Measurements from ENCODE around the gene AUTS2. TPM values are rescaled to one million over a fixed set of nuclear protein-coding genes. Genes with fewer than 3 reads are reported as not detected.

The AUTS2 gene
- total RNA-seq, 2 donors from 2014 or later: 8.6 TPM

DNA sequence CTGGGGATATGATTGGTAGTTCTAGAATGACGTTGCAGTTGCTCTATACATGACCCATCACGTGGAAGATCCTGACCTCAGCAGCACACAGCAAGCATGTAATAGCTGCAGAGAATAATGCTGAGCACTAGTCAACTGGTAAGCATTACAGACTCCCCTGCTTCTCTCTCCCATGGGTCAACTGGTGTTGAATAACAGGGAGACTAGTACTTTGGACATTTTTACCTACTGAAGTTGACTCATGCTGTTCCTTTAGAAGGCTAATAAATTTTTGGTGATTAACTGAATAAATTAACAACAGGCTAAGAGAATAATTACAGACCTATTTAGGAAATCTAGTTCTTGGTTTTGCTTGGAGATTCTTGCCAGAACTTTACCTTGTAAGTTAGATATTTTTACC is 234.1 kb downstream of the AUTS2 start:
- TF ChIP-seq, protein P1, sequence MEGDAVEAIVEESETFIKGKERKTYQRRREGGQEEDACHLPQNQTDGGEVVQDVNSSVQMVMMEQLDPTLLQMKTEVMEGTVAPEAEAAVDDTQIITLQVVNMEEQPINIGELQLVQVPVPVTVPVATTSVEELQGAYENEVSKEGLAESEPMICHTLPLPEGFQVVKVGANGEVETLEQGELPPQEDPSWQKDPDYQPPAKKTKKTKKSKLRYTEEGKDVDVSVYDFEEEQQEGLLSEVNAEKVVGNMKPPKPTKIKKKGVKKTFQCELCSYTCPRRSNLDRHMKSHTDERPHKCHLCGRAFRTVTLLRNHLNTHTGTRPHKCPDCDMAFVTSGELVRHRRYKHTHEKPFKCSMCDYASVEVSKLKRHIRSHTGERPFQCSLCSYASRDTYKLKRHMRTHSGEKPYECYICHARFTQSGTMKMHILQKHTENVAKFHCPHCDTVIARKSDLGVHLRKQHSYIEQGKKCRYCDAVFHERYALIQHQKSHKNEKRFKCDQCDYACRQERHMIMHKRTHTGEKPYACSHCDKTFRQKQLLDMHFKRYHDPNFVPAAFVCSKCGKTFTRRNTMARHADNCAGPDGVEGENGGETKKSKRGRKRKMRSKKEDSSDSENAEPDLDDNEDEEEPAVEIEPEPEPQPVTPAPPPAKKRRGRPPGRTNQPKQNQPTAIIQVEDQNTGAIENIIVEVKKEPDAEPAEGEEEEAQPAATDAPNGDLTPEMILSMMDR (IDR thresholded peaks at IDR 0.05): no peak
- H3K36me3 ChIP-seq: no peaks in the 10 kb centered on the region

GRCh38 chr7:69833964-69834363 is 235.7 kb downstream of the AUTS2 start:
- Histone ChIP-seq H3K27me3 (no peaks in the 10 kb centered on the region), H3K9me3 (no peaks in the 10 kb centered on the region), H3K4me1 (no peaks in the 10 kb centered on the region), H3K27ac (no peak overlapping the region), H3K4me3 (no peak overlapping the region), H3K36me3 (no peaks in the 10 kb centered on the region)
- TF ChIP-seq, protein P1 (IDR thresholded peaks at IDR 0.05): no peak
- no peak for DNase-seq (ENCODE audit: low spot score)

More for the DNA sequence above, 234.1 kb downstream of the AUTS2 start:
- Histone ChIP-seq H3K27ac (no peak overlapping the region), H3K4me1 (no peaks in the 10 kb centered on the region), H3K4me3 (no peak overlapping the region), H3K9me3 (no peaks in the 10 kb centered on the region), H3K27me3 (no peaks in the 10 kb centered on the region)
- no peak for DNase-seq (ENCODE audit: low spot score)

GRCh38 chr7:69836702-69837101 is 238.4 kb downstream of the AUTS2 start:
- Histone ChIP-seq H3K4me1 (no peaks in the 10 kb centered on the region), H3K36me3 (no peaks in the 10 kb centered on the region), H3K4me3 (no peak overlapping the region), H3K27me3 (no peaks in the 10 kb centered on the region), H3K27ac (no peak overlapping the region), H3K9me3 (no peaks in the 10 kb centered on the region)
- no peak for DNase-seq (ENCODE audit: low spot score)
- TF ChIP-seq, protein P1 (IDR thresholded peaks at IDR 0.05): no peak

DNA sequence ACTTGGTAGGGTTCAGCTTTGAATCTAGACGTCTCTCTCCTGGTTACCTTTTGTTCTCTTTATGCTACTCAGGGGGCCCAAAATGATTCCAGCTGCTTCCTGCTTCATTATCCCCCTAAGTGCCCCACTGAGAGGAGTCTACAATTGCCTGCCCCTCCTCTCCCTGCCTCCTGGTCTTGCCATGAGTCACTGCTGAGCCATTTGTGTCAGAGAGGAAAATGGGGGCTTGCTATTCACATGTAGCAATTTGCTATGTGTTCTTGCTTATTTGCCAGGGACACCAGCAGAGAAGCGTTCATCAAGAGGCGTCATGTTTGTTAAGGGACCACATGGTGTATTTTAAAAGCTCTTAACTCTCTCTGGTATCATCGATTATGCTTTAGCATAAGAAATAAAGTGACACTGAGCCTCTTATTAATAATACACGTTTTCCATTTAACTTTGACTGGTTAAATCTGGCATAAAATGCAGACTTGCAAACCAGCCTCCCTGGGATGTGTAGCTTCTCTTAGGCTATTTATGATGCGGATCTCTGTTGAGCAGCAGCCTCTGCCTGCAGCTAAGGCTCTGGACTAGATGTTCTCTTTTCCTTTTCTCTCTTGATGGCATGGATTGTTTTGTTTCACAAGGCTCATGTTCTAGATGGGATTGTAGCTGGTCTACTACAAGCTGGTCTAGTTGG is 239.3 kb downstream of the AUTS2 start:
- TF ChIP-seq, protein P1 (IDR thresholded peaks at IDR 0.05): no peak
- H3K4me1 ChIP-seq: no peaks in the 10 kb centered on the region

DNA sequence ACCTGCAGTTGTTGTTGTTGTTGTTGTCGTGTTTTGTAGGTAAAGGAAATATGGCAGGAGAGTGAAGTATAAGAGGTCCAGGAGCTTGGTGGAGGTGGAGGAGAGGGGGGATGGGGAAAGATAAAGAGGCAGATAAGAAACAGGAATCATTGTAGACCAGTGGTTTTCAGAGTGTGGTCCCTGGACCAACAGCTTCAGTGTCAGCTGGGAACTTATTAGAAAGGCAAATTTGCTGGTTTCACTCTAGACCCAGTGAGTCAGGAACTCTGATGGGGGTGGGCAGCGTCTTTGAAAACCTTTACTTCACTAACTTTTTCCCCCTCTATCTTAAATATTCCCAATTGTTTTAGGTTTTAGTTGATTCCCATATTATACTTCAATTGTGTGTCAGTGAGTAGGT is 241.5 kb downstream of the AUTS2 start:
- H3K27ac ChIP-seq: no peak overlapping the region
- H3K4me3 ChIP-seq: no peak overlapping the region
- H3K9me3 ChIP-seq: no peaks in the 10 kb centered on the region
- no peaks in the 10 kb centered on the region for H3K4me1 ChIP-seq
- no peaks in the 10 kb centered on the region for H3K27me3 ChIP-seq
- H3K36me3 ChIP-seq: no peaks in the 10 kb centered on the region
- DNase-seq (ENCODE audit: low spot score): no peak
- TF ChIP-seq, protein P1 (IDR thresholded peaks at IDR 0.05): no peak

More for the DNA sequence above, 239.3 kb downstream of the AUTS2 start:
- H3K27me3 ChIP-seq: no peaks in the 10 kb centered on the region
- no peaks in the 10 kb centered on the region for H3K36me3 ChIP-seq
- H3K27ac ChIP-seq: no peak overlapping the region
- DNase-seq (ENCODE audit: low spot score): no peak
- no peaks in the 10 kb centered on the region for H3K9me3 ChIP-seq
- no peak overlapping the region for H3K4me3 ChIP-seq

DNA sequence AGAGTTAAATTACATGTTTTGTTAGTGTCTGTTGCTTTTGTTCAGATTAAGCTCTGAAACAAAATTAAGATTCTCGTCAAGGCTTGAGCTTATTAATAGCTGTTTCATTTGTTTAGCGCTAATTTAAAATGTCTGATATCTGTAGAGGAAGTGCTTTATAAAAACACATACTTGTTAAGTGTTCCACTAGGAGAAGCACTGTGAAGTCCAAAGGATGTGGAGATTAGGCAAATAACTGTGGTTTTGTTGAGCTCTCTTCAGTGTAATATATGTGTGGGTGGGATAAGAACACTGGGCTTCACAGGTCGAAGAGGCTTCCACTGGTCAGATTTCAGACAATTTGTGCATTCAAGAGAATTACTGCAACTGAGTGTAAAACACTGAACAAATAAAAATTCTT is 242.0 kb downstream of the AUTS2 start:
- Histone ChIP-seq H3K27me3 (no peaks in the 10 kb centered on the region), H3K4me1 (no peaks in the 10 kb centered on the region), H3K27ac (no peak overlapping the region), H3K36me3 (no peaks in the 10 kb centered on the region), H3K9me3 (no peaks in the 10 kb centered on the region), H3K4me3 (no peak overlapping the region)
- TF ChIP-seq, protein P1 (IDR thresholded peaks at IDR 0.05): no peak
- no peak for DNase-seq (ENCODE audit: low spot score)

Measured in right atrium auricular region (tissue), 2 donors.